GM20000 (cell line): ENCODE measurements around the gene ACSS2.

Experiments
- DNase-seq: peaks from one replicate; pipeline ENCODE4 v3.0.0; 2012; ENCODE audit warnings: low spot score
- TF ChIP-seq, protein P1 (sequence below): IDR thresholded peaks from 2 replicates; pipeline ENCODE4 v1.5.1; 2012; ENCODE audit warnings: mild to moderate bottlenecking, control low read depth; ENCODE audit errors: extremely low read depth, missing control alignments

ACSS2 gene

GRCh38 chr20:34886122-34886521, 9.7 kb downstream of the ACSS2 start:
- DNase-seq = no peak
- TF ChIP-seq, protein P1, sequence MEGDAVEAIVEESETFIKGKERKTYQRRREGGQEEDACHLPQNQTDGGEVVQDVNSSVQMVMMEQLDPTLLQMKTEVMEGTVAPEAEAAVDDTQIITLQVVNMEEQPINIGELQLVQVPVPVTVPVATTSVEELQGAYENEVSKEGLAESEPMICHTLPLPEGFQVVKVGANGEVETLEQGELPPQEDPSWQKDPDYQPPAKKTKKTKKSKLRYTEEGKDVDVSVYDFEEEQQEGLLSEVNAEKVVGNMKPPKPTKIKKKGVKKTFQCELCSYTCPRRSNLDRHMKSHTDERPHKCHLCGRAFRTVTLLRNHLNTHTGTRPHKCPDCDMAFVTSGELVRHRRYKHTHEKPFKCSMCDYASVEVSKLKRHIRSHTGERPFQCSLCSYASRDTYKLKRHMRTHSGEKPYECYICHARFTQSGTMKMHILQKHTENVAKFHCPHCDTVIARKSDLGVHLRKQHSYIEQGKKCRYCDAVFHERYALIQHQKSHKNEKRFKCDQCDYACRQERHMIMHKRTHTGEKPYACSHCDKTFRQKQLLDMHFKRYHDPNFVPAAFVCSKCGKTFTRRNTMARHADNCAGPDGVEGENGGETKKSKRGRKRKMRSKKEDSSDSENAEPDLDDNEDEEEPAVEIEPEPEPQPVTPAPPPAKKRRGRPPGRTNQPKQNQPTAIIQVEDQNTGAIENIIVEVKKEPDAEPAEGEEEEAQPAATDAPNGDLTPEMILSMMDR = no peak

- DNase-seq = peak; percentile 22
Observed at GRCh38 chr20:34887023-34887422, 10.6 kb downstream of the ACSS2 start.

GRCh38 chr20:34888468-34888867, 12.1 kb downstream of the ACSS2 start:
- DNase-seq = no peak
- TF ChIP-seq, protein P1 = no peak

More at GRCh38 chr20:34887023-34887422, 10.6 kb downstream of the ACSS2 start:
- TF ChIP-seq, protein P1 = no peak

GRCh38 chr20:34891166-34892062, 15.0 kb downstream of the ACSS2 start:
- DNase-seq = no peak
- TF ChIP-seq, protein P1 = no peak

GRCh38 chr20:34892671-34893070, 16.3 kb downstream of the ACSS2 start:
- TF ChIP-seq, protein P1 = no peak
- no peak for DNase-seq

DNA sequence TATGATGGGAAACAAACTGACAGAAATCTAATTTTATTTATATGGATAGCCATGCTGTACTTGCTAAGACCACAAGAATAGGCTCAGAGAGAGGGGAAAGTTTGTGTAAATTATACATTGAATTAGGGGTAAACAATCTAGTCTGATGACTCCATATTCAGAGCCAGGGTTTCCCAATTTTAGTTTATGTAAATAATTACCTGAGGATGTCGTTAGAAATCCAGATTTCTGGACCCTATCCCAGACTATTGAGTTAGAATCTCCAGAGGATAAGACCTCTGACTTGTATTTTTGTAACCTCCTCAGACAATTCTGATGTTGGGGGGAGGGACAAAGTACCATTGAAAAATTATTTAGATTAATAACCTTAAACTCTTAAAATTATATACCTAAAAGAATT, 18.3 kb downstream of the ACSS2 start:
- TF ChIP-seq, protein P1 = no peak
- no peak for DNase-seq

GRCh38 chr20:34895465-34895864, 19.1 kb downstream of the ACSS2 start:
- no peak for DNase-seq
- TF ChIP-seq, protein P1 = no peak
